ENCODE measurements around the gene AATF.

The AATF gene

GRCh38 chr17:36931697-36932382 lies 16.9 kb upstream of the AATF start:
- FAIRE-seq, result no peak

- FAIRE-seq, result no peak
Measured at GRCh38 chr17:36932383-36932693, 16.4 kb upstream of the AATF start.

- FAIRE-seq, result no peak
Measured at GRCh38 chr17:36932694-36933511, 15.9 kb upstream of the AATF start.

- no peak for FAIRE-seq
Measured at GRCh38 chr17:36933512-36934143, 15.1 kb upstream of the AATF start.

GRCh38 chr17:36934144-36934691 lies 14.5 kb upstream of the AATF start:
- FAIRE-seq, result no peak

- no peak for FAIRE-seq
Measured at GRCh38 chr17:36934692-36935630, 13.8 kb upstream of the AATF start.

- no peak for FAIRE-seq
Measured at GRCh38 chr17:36935671-36936454, 12.9 kb upstream of the AATF start.

- no peak for FAIRE-seq
Measured at GRCh38 chr17:36936455-36937000, 12.2 kb upstream of the AATF start.

GRCh38 chr17:36937001-36937958 lies 11.5 kb upstream of the AATF start, which contains the start of gene LHX1:
LHX1 (plus strand) TSS chr17:36937475; CDS start chr17:36938198, 723 bp downstream.
- FAIRE-seq, result no peak

- no peak for FAIRE-seq
Measured at GRCh38 chr17:36937959-36938565, 10.7 kb upstream of the AATF start.

GRCh38 chr17:36938566-36939051 lies 10.1 kb upstream of the AATF start:
- no peak for FAIRE-seq

GRCh38 chr17:36939052-36939801 lies 9.5 kb upstream of the AATF start:
- FAIRE-seq, result no peak

- no peak for FAIRE-seq
Measured at GRCh38 chr17:36939802-36940312, 8.9 kb upstream of the AATF start.

GRCh38 chr17:36940313-36941264 lies 8.2 kb upstream of the AATF start:
- FAIRE-seq, result no peak

- no peak for FAIRE-seq
Measured at GRCh38 chr17:36941265-36942010, 7.3 kb upstream of the AATF start.

- FAIRE-seq, result no peak
Measured at GRCh38 chr17:36942019-36942599, 6.6 kb upstream of the AATF start.

All from islet of Langerhans (tissue), 1 donor.